NCI-H1930 (cell line): ENCODE measurements around the gene THSD4.

ENCODE experiments used
- DNase-seq, 2 experiments: peaks; one replicate each; lab custom pipeline; 2025; lab: John Stamatoyannopoulos, UW

THSD4 gene

DNA sequence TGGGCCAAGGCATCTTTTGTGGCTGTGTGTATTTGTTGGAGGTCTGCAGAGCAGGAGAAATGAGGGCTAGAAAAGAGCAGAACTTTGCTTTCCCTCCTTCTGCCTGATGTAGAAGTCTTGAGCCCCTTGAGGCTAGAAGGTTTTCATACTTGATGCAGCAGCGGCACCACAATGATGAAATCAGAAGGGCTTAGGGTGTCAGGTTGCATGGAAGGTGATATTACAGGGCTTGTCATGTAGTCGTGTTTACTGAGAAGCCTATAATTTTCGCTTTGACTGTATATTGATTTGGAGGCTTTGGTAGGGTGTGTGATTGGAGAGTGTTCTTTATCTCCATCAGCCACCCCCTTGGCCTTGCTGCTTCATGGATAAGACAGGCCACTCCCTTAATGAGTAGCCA, 339.8 kb downstream of the THSD4 start:
- DNase-seq: no peak

DNA sequence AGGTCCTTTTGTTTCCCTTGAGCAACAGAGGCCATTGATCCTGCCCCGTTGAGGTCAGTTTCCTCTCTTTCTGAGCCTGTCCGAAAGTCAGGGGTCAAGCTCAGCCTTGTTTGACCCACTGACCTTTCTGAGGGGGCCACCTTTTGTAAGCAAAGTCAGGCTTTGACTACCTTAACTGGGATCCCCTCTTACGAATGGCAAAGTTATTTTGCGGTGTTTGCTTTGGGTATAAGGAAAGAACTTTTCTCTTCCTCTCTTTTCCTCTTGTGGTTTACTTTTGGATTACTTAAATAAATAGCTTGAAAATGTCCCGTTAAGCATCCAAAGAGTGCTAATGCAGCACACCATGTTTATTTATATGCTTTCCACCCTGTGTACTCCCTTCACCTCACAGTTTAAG, 340.6 kb downstream of the THSD4 start:
- no peak for DNase-seq

DNA sequence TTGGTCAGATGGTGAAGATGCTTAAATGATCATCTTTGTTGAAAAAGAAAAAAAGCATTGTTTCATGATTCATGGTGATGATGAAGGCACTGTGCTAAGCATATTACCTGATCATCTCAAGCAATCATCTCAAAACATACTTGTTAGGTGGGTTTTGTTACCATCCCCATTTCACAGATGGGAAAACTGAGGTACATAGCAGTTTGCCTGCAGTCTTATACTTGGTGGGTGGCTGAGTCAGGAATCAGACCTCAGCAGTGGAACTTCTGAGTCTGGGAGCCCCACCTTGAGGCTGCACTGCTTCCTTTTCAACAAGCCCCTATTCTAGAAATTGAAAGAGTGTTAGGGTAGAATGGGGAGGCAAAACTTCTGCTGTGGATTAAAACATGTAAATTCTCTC, 341.1 kb downstream of the THSD4 start:
- DNase-seq: no peak

DNA sequence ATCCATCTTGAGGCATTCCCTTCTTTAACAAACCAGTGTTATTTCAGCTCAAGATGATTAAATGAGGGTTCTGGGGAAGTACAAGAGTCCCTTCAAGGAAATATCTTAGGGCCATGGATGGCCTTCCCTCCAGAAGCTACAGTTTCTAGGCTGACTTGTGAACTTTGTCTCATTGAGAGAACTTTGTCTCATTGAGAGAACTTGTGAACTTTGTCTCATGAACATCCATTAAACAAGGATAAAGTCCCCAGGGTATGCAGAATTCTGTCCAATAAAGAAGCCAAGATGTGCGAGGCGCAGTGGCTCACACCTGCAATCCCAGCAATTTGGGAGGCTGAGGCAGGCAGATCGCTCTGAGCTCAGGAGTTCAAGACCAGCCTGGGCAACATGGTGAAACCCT, 341.5 kb downstream of the THSD4 start:
- no peak for DNase-seq

DNA sequence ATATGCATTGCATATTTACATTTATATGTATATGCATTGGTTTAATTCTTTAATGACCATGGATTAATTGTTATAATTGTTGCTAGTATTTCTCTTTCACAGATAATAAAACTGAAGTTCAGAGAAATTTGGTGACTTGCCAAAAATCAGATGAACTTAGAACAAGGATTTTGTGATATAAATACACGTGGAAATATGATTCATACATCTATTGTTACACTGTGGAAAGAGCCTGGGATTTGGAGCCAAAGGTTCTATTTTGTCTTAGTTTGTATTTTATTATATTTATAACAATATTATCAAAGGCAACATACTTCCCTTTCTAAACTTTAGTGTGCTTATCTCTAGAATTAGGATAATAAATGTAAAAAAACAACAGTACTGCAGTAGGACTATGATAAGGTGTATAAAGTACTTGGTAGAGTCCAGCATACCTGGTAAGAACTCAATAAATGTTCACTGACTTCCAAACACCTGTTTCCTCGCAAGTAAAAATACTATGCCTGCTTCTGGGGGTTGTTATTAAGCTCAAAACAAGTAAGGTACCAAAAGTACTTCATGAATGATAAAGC, 342.9 kb downstream of the THSD4 start:
- no peak for DNase-seq

DNA sequence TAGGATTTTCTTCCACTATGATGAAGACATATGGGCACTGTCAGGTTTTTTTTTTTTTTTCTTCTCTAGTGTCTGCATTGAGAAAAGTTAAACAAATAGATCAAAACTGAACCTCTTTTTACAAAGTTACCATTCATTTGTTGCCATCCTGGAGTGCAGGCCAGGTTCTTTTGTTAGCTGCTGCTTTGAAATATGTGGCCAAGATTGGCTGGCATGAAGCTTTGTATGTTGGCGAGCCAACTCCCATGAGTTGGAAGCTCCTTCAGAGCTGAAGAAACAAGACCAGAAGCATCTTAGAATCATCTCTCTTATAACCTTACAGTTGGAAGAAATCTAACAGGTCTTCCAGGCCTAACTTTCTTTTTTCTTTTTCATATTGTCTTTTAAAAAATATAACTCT, 346.5 kb downstream of the THSD4 start:
- no peak for DNase-seq

DNA sequence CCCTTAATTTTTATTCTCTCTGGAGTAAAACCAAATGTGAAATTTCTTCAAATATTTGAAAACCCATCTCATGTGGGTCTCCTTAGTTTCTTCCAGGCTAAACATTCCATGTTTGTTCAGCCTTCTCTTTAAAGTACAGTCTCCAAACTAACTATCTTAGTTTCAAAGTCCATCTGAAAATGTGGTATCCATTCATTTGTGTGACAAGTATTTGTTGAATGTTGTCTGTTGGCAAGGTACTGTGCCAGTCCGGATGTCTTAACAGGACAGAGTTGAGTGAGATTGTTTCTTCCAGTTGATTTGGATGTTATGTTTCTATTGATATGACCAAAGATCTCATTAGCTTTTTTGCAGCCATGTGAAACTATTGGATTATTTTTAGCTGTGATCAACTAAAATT, 347.4 kb downstream of the THSD4 start:
- DNase-seq: no peak

DNA sequence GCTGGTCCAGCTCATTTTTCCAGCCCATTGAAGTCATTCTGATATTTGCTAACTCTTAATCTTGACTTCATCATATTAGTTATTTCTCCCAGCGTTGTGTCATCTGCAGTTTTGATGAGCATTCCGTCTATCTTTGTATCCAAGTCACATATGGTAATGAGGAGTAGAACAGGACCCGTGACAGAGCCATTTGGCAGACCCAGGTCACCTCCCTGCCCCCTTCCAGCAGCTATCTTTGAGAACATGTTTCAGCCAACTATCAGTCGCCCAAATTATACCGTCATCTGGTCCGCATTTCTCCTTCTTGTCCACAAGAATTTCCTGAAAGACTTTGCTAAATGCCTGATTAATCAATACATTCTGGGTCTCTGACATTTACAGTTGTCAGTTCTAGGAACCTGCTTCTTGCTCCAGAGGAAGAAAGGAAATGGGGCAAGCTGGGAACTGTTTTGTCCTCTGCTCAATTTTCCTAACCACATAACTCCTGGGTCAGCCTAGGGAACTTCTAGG, 347.9 kb downstream of the THSD4 start:
- no peak for DNase-seq

DNA sequence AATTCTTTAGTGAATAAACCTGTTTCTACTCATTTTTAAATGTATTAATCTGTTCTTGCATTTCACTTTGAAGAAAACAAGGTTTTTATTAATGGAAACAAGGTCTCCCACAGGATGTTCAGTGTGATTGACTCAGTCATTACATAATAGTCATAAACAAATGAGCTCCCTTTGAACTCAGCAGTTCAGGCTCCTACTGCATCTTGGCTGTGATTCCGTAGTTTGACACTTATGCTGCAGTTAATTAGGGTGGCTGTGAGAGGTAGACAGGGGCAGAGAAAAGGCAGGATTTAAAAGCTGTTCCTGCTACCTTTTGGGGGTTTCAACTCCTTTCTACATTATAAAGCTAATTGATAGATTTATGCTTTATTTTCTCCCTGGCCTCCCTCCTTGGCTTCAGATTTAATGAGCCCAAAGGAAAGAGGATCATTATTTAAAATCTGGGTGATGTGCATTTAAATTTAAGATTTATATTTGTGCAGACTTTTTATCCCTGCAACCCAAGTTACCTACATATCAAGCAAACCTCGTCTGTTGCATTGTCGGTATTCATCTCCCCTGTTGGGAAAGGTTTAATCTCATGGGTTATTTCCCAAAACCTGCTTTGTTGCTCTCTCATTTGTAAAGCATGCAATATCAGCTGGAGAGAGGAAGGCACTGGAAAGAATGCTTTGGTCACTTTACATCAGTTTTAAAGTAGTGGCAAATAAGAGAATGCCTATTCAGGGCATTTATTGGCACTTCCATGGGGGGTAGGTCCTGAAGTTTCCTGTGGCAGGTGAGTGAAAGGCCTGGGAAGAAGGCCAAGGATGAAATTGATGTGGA, 350.1 kb downstream of the THSD4 start:
- DNase-seq: no peak

DNA sequence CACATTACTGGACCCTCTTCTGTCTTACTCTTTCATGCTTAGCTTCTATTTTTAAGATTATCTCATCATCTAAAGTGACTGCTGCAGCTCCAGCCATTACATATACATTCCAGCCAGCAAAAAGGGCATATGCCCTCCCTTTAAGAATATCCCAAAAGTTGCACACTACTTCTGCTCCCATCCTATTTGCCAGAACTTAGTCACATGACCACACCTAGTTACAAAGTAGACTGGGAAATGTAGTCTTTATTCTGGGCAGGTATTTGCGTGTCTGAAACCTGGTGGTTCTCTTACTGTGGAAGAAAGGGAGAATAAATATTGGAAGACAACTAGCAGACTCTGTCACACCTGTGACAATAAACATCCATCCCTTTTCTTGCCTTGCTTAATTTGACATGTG, 353.4 kb downstream of the THSD4 start:
- DNase-seq: no peak

DNA sequence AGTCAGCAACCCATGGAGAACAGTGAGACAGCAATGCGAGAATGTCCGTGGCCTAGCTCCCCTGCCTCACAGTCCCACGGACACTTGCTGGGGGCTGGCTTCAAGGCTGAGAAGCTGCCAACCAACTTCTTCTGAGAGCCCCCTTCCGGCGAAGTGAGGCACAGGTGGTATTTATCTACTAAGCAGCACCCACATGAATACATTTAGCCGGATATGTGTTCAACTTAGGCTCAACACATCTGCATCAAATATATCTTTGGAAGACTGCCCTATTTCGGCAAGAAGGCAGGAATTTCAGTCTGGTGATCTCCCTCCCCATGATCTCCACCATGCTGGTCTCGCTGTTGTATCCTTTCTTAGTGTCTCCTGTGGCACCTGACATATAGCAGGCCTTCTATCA, 354.1 kb downstream of the THSD4 start:
- DNase-seq: no peak

DNA sequence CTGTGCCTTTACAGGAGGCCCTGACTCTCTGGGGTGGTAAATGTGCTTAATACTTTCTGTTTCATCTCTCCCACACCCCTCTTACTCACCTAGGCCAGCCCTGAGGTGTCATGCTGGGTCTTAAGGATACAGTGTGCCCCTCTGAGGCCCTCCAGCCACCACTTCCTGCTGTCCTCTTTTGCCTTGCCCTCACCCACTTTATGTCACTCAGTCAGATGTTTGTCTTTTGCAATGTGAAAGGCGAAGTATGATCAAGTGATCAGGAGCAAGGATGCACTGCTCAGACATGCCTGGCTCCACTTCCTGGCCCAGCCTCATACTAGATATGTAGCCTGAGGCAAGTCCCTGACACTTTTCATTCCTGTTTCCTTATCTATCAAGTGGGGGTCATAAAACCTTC, 356.1 kb downstream of the THSD4 start:
- DNase-seq: no peak

DNA sequence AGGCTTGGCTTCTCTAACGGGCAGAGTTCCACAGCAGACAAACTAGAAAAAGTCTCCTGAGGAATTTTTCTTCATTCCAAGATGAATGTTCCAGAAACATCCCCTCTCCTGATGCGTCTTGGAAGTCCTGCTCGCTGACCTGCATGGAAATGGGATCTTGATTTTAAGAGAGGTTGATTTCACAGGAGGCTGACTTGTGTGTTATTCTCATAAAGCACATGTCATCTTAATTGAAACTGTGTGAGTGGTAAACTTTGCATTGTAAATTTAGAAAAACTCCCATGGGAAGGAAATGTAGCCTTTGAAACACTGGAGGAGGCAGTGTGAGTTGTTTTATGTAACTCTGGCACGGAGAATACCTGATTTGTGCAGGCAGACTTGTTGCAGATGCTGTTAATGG, 357.3 kb downstream of the THSD4 start:
- no peak for DNase-seq

DNA sequence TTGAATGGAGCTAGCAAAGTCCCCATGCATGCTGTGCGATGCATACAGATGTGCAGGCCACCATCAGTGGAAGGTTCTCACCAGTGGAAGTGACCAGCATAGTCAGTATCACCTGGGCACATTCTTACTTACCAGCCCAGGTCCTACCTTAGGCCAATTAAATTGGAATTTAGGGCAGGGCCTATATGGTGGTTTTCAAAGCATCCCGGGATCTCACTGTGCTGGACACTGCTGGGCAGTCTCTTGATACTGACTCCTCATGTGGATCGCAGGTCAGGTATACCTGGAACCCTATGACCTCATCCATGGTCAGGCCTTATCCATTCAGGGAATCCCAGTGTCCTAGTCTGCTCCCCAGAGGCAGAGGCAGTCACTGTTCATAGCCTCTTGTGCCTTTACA, 358.5 kb downstream of the THSD4 start:
- DNase-seq: no peak

DNA sequence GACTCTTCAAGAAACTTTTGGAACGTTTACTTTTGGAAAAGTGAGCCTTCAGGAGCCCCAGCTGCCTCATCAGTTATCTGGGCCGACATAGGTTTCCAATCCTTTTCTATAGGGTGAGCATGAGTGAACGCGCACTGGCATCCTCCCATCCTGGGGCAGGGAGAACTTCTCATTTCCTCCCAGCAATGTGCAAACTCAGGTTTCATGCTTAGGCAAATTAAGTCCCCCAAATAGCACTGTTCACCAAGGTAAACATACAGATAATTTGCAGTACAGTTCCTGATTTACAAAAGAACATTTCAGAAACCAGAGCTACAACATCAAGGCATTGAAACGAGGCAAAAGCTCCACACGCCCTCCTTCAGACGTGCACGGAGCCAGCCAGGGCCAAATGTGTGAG, 361.6 kb downstream of the THSD4 start:
- DNase-seq: no peak

DNA sequence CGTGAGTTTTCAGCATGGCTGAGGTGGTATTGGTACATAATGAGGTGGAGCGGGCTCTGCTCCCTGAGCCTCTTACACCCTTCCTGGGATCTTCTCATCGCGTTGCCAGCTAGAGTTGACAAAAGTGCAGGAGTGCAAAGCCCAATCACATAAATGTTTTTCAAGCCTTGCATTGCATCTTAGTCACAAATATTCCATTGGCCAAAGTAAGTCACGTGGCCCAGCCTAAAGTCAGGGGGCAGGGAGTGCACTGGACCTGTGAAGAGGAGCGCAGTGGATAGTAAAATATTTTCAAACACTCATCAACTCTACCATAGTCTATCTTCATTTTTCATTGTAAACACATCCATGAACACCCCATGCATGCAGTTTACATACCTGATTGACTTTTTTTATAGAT, 365.3 kb downstream of the THSD4 start:
- DNase-seq: no peak

DNA sequence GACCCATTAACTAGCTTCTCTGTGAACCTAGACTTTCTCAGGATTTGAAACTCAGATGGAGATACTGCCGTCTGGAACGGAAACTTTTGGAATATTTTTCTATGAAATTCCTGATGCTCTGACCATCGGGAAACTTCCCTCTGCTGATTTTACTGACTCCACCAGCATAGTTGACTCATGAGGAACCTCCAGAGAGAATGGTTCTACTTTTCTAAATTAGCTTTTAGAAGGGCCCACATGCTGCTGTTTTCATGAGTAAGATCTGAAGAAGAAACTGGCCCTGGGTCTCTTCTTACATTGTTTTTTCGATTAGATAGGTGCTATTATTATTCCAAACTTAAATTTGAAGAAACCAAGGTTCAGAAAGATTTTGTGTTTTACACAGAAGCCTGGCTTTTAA, 368.8 kb downstream of the THSD4 start:
- DNase-seq: no peak

DNA sequence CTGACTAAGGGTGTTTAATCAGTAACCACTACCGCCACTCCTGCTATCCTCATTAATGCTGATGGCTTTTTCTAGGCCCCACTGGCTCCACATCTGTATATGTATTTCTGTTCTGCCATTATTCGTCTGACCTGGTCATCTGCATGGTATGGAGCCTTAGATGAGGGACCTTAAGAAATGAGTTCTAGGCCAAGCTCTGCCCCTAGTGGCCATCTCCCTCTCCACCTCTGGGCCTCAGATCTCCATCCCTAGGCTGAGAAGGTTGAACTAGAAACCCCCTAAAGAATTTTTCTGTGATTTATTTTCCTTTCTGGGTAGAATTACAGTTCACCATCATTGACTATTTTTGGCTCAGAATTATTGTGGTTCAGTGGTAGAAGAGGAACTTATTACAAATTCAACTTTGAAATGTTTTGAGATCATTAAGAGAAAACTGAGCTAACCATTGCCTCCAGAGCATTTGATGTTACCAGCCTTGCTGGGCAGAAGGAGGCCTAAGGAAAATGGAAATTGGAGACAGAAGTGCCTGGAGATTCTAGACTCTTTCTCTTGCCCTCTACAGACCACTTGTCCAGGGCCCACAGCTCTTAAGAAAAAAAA, 369.9 kb downstream of the THSD4 start:
- no peak for DNase-seq

DNA sequence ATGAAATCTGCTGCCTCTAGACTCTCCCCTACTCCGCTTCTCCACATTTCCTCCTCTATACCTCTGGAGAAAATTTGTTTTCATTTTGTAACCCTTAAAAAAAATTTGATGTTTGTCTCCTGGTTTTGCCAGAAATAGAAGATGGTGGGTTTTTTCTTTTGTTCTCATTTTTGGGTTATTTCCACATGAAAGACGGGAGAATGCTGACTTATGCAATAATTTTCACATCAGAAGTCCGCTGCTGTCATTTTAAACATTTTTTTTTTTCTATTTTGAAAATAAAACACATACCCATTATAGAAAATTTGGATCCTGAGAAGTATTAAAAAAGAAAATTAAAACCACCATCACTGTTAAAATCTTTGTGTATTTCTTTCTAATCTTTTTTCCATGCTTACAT, 374.3 kb downstream of the THSD4 start:
- no peak for DNase-seq

DNA sequence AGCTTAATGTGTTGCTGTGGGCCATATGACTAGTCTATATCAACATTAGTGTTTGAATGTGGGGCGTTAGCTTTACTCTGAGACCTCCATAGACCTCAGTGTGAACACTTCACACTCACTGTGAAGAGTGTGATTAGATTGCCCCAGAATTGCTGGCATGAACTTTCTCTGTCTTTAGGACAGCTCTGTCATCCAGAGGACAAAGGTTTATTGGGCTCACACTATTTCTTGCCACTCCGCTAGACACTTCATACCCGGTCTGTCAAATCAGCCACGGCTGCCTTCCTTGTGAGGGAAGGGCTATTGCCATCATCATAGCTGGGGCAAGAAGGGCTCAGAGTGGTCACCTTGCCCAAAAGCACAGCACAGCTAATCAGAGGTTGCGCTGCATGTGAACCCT, 378.3 kb downstream of the THSD4 start:
- no peak for DNase-seq

DNA sequence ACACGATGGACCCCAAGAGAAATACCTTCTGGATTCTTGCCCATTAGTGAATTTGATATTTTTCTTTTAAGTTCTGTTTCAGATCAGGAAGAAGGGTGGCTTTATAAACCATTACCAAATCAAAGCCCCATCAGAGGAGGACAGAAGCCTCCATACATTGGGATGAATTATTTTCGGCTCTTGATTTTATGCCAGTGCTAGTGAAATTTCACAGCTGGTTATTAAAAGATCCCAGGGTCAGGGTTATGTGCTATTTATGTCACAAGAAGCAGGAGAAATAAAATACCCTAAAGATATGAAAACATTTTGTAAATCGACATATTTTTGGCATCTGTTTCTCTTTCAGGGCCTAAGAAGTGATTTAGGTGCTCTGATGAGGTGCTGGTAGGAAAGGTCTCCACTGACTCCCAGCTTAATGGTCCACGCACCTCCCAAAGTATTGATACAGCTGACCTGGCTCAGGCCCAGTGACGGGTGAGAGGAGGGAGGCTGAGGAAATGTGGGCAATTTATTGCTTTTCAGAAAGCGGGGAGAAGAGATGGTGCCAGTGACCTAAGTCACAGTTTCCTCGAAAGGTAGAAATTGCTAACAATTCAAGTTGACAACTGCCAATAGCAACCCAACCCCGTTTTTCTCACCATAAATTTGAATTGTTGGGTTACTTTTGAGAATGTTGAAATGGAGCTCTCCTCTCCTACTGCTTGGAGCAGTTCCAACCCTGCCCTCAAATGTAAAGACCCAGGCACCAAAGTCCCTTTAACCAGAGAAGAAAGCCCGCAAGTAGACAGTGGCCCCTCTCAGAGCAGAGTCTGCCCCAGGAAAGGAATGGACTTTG, 379.5 kb downstream of the THSD4 start:
- DNase-seq: no peak

DNA sequence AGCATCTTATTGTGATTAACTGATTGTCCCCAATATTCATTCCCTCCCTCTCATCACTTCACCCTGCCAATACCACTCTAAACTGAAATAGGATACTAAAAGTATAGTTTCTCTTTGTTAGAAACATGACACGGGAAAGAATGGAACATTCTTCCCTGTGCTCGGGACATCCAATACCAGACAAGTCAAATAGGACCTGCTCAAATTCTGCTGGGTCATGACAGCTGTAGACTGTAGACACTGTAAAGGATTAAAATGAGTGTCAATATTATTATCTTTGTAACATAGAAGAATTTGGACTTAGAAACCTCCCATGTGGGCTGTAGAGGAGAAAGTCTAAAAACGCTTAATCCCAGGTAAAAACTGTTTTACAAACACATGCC, 380.1 kb downstream of the THSD4 start:
- no peak for DNase-seq
